Natural killer cell (primary cell): ENCODE data around the gene UBQLN3. TPM values are rescaled to one million over a fixed set of nuclear protein-coding genes. Genes with fewer than 3 reads are reported as not detected.

ENCODE experiments used
- ATAC-seq, 3 donors: fragments of 150-1000 bp in 2 of 3; fragments of 200-7000 bp in 1 of 3; cut with Tn5 transposase; 1 replicate in 1 of 3; 2 replicates in 2 of 3; pipeline ENCODE4 v1.10.0; 2021; ENCODE audit warnings: mild to moderate bottlenecking in 2 of 3, moderate library complexity in 2 of 3
- DNase-seq, 2 donors: peaks; one replicate each; pipeline versions ENCODE4 v3.0.0 to v3.0.0-alpha.2; 2013 to 2021; ENCODE audit warnings: mixed read lengths in 1 of 2
- H3K27ac ChIP-seq: one replicate; pipeline ENCODE4 v1.5.1; 2013; ENCODE audit warnings: mild to moderate bottlenecking, low read length
- H3K27me3 ChIP-seq: one replicate; pipeline ENCODE4 v1.6.1; 2013; ENCODE audit warnings: low read length; ENCODE audit not compliant: control insufficient read depth, insufficient read depth
- H3K36me3 ChIP-seq: one replicate; pipeline ENCODE4 v1.6.1; 2013; ENCODE audit warnings: low read length; ENCODE audit not compliant: control insufficient read depth, insufficient read depth
- H3K4me1 ChIP-seq: one replicate; pipeline ENCODE4 v1.6.1; 2013; ENCODE audit warnings: low read length; ENCODE audit not compliant: control insufficient read depth, insufficient read depth
- H3K4me3 ChIP-seq: one replicate; pipeline ENCODE4 v1.5.1; 2013; ENCODE audit warnings: low read length
- H3K9me3 ChIP-seq: one replicate; pipeline ENCODE4 v1.6.1; 2013; ENCODE audit warnings: low read length; ENCODE audit not compliant: control insufficient read depth, insufficient read depth
- H3K27ac Mint-ChIP-seq, 2 donors: one replicate each; pipeline ENCODE4 v1.8.0; 2022; ENCODE audit warnings: mild to moderate bottlenecking in 2 of 2, mixed read lengths in 2 of 2, moderate library complexity in 1 of 2
- H3K27me3 Mint-ChIP-seq, 2 donors: one replicate each; pipeline ENCODE4 v1.8.0; 2022; ENCODE audit warnings: low read depth in 2 of 2, mixed read lengths in 2 of 2
- H3K36me3 Mint-ChIP-seq: one replicate; pipeline ENCODE4 v1.8.0; 2022; ENCODE audit warnings: mixed read lengths
- H3K4me1 Mint-ChIP-seq, 2 donors: one replicate each; pipeline ENCODE4 v1.8.0; 2022; ENCODE audit warnings: mixed read lengths in 2 of 2
- H3K4me3 Mint-ChIP-seq: one replicate; pipeline ENCODE4 v1.8.0; 2022; ENCODE audit warnings: mild to moderate bottlenecking, moderate library complexity, mixed read lengths
- H3K9me3 Mint-ChIP-seq, 2 donors: one replicate each; pipeline ENCODE4 v1.8.0; 2022; ENCODE audit warnings: mixed read lengths in 2 of 2
- CTCF ChIP-seq: fragments of 200-600 bp; IDR thresholded peaks from one replicate; pipeline ENCODE4 v1.8.0; 2022; ENCODE audit warnings: antibody characterized with exemption
- WGBS: methylation state at CpG from one replicate; pipeline ENCODE4 v1.1.7; 2013; ENCODE audit warnings: missing lambda C conversion rate; ENCODE audit not compliant: insufficient coverage; 5-methylcytosine and 5-hydroxymethylcytosine counted together
- intact Hi-C: fragments of 100-400 bp; cut with micrococcal nuclease; formaldehyde crosslinking; loops from one replicate; pipeline ENCODE4 v1.14.2; 2022
- total RNA-seq, 4 donors: library from RNA; stranded (reverse); fragments of 120-200 nt in 1 of 4; gene quantifications; one replicate each; pipeline versions ENCODE4 v1.2.3 to v1.2.4, GENCODE V29; 2013 to 2022

Gene UBQLN3
- total RNA-seq, 3 donors from 2014 or later (not counting 1 experiment from before 2014, with no cell fraction given), result 0.15 to 0.20 TPM; not detected in 1

GRCh38 chr11:5486421-5486820, 23.3 kb downstream of the UBQLN3 start:
- Histone ChIP-seq H3K27me3 (no peaks in the 10 kb centered on the region), H3K4me3 (no peak overlapping the region), H3K9me3 (no peaks in the 10 kb centered on the region), H3K36me3 (no peaks in the 10 kb centered on the region), H3K27ac (no peak overlapping the region), H3K4me1 (no peaks in the 10 kb centered on the region)
- whole genome bisulfite sequencing, result 60% methylated on average over 2 of the region's 3 CpGs
- intact Hi-C loops, result no loop called here
- ATAC-seq (no peak), DNase-seq (no peak)
- Mint-ChIP-seq H3K4me1 (no peaks in the 10 kb centered on the region), H3K27me3 (peaks cover 0 to 6% of the 10 kb centered on the region in 2 donors), H3K9me3 (no peaks in the 10 kb centered on the region), H3K4me3 (no peak overlapping the region), H3K27ac (no peak overlapping the region), H3K36me3 (no peaks in the 10 kb centered on the region)
- no peak for TF ChIP-seq CTCF

- H3K9me3 ChIP-seq, result no peaks in the 10 kb centered on the region
- TF ChIP-seq CTCF, result no peak
- ATAC-seq (no peak), DNase-seq (no peak)
- H3K27me3 ChIP-seq, result no peaks in the 10 kb centered on the region
- peaks cover 0 to 3% of the 10 kb centered on the region in 2 donors for H3K27me3 Mint-ChIP-seq
- no peak overlapping the region for H3K27ac ChIP-seq
- H3K4me3 Mint-ChIP-seq, result no peak overlapping the region
- intact Hi-C loops, result no loop called here
- no peaks in the 10 kb centered on the region for H3K4me1 ChIP-seq
- no peaks in the 10 kb centered on the region for H3K36me3 ChIP-seq
- H3K9me3 Mint-ChIP-seq, result no peaks in the 10 kb centered on the region
- H3K4me1 Mint-ChIP-seq, result no peaks in the 10 kb centered on the region
- no peak overlapping the region for H3K27ac Mint-ChIP-seq
- WGBS, result 43% methylated on average over 3 of the region's 3 CpGs
- no peaks in the 10 kb centered on the region for H3K36me3 Mint-ChIP-seq
- H3K4me3 ChIP-seq, result no peak overlapping the region
These were observed 23.8 kb downstream of the UBQLN3 start for GRCh38 chr11:5486003-5486402.

- intact Hi-C loops, result no loop called here
- Mint-ChIP-seq H3K36me3 (no peaks in the 10 kb centered on the region), H3K27ac (no peak overlapping the region), H3K4me1 (no peaks in the 10 kb centered on the region), H3K27me3 (peaks cover 9 to 16% of the 10 kb centered on the region in 2 donors), H3K4me3 (no peak overlapping the region), H3K9me3 (no peaks in the 10 kb centered on the region)
- peak; percentile 71 for TF ChIP-seq CTCF
- DNase-seq (peak in 1 of 2 donors; percentile 66), ATAC-seq (peak in 2 of 3 donors; percentile 52 to 59)
- WGBS, result no CpG with 5 or more reads among the region's 2 CpGs
- no peak overlapping the region for H3K4me3 ChIP-seq
- H3K4me1 ChIP-seq, result no peaks in the 10 kb centered on the region
- H3K27ac ChIP-seq, result no peak overlapping the region
- no peaks in the 10 kb centered on the region for H3K9me3 ChIP-seq
- no peaks in the 10 kb centered on the region for H3K36me3 ChIP-seq
- H3K27me3 ChIP-seq, result no peaks in the 10 kb centered on the region
These were observed 33.5 kb downstream of the UBQLN3 start for GRCh38 chr11:5476186-5476819.

GRCh38 chr11:5473921-5474320, 35.8 kb downstream of the UBQLN3 start:
- H3K27me3 ChIP-seq, result no peaks in the 10 kb centered on the region
- TF ChIP-seq CTCF, result no peak
- Mint-ChIP-seq H3K36me3 (no peaks in the 10 kb centered on the region), H3K4me1 (no peaks in the 10 kb centered on the region), H3K9me3 (no peaks in the 10 kb centered on the region), H3K27me3 (peaks cover 9 to 22% of the 10 kb centered on the region in 2 donors), H3K27ac (no peak overlapping the region), H3K4me3 (no peak overlapping the region)
- no peaks in the 10 kb centered on the region for H3K4me1 ChIP-seq
- H3K4me3 ChIP-seq, result no peak overlapping the region
- H3K36me3 ChIP-seq, result no peaks in the 10 kb centered on the region
- no peak overlapping the region for H3K27ac ChIP-seq
- intact Hi-C loops, result no loop called here
- no peak for DNase-seq
- H3K9me3 ChIP-seq, result no peaks in the 10 kb centered on the region
- ATAC-seq, result no peak
